ENCODE measurements around the gene TMIE.

DNA sequence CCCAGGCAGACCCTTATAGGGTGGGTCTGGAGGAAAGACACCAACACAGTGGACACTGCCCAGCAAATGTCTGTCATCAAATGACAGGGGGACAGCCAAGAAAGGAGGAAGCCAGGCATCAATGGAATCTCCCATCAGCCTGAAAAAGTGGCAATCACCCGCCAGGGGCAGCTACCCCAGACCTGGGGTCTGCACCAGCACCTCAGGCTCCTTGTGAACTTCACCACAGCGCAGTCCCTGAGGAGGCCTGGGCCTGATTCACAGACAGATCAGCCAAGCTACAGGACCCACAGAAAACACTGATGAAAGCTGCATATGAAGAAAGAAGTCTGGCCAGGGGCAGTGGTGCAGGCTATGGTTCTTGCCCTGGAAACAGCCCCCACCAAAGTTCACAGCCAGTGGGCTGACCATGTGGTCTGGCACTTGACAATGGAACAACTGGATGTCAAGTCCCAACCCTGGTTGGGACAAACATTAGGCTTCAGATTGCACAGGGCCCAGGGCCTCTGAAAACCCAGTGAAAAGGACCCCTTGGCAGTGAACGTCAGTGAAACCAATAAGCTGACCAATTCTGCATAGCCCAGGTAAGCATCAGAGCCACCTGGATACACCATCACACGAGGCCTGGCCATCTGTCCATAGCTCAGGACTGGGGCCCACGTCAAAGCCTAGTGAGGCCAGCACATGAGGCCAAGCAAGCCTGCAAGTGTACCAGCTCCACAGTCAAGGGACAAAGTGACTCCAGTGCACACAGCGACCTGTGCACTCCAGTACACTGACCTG is 36.8 kb upstream of the TMIE start:
- no peak for TF ChIP-seq CTCF (conservative IDR thresholded peaks at IDR 0.05)
- TF ChIP-seq ZFX (IDR thresholded peaks at IDR 0.05), result no peak

All from C4-2B (cell line).